GM12878 (cell line): ENCODE data around the gene GUCA2B. TPM values are rescaled to one million over a fixed set of nuclear protein-coding genes. Genes with fewer than 3 reads are reported as not detected.

Source experiments
- ATAC-seq: fragments of 200-7000 bp; cut with Tn5 transposase; 3 replicates; pipeline ENCODE4 v1.9.1; 2020; ENCODE audit warnings: mild to moderate bottlenecking, moderate library complexity
- BruUV-seq: library from RNA; stranded (reverse); fragments of 400-500 nt; replicated peaks from 2 replicates; lab custom pipeline; 2021; lab: Mats Ljungman, UMichigan
- CTCF ChIA-PET: fragments of 300-600 bp; sonication (Branson Sonifier 250); formaldehyde crosslinking; extraction: SDS; loops from one replicate; lab custom pipeline; 2021; ENCODE audit warnings: inconsistent platforms; lab: Yijun Ruan, JAX
- POLR2A ChIA-PET: fragments of 350-600 bp; formaldehyde crosslinking; extraction: SDS; loops from one replicate; lab custom pipeline; 2021; ENCODE audit warnings: inconsistent platforms; lab: Charles Lee
- RAD21 ChIA-PET: fragments of 300-600 bp; sonication (Branson Sonifier 250); formaldehyde crosslinking; loops from one replicate; lab custom pipeline; 2023; ENCODE audit warnings: antibody characterized with exemption; ENCODE audit not compliant: unreplicated experiment; lab: Charles Lee
- SMC1A ChIA-PET: fragments of 300-600 bp; sonication (Branson Sonifier 250); formaldehyde crosslinking; loops from one replicate; lab custom pipeline; 2023; ENCODE audit not compliant: unreplicated experiment, uncharacterized antibody; lab: Charles Lee
- DNase-seq: peaks from one replicate; pipeline ENCODE4 v3.0.0-alpha.2; 2011; ENCODE audit warnings: low read depth, low spot score
- FAIRE-seq: peaks from 3 replicates; lab custom pipeline; 2011; peaks lifted over from hg19 to GRCh38; lab: Jason Lieb, UNC
- H2AFZ ChIP-seq: 2 replicates; pipeline ENCODE4 v1.6.0; 2011; ENCODE audit warnings: low read depth, low read length, control low read depth; ENCODE audit not compliant: control insufficient read depth
- H3K27ac ChIP-seq: 2 replicates; pipeline ENCODE4 v1.5.1; 2011; ENCODE audit warnings: control low read depth; ENCODE audit not compliant: control insufficient read depth, insufficient read depth
- H3K27me3 ChIP-seq, 2 experiments: replicated peaks in 1 of 2; 2 replicates each; pipeline versions ENCODE4 v1.6.0 to v1.6.1; 2011; ENCODE audit warnings: low read length in 1 of 2; ENCODE audit not compliant: control insufficient read depth in 2 of 2, insufficient read depth in 2 of 2
- H3K36me3 ChIP-seq, 2 experiments: 2 replicates each; pipeline ENCODE4 v1.5.1; 2011; ENCODE audit warnings: low read length in 1 of 2; ENCODE audit not compliant: control insufficient read depth in 2 of 2, insufficient read depth in 2 of 2
- H3K4me1 ChIP-seq: 2 replicates; pipeline ENCODE4 v1.6.1; 2011; ENCODE audit warnings: mild to moderate bottlenecking, low read length, moderate library complexity, mixed read lengths; ENCODE audit not compliant: control insufficient read depth, insufficient read depth
- H3K4me2 ChIP-seq: 2 replicates; pipeline ENCODE4 v1.6.0; 2011; ENCODE audit warnings: control low read depth; ENCODE audit not compliant: control insufficient read depth, insufficient read depth
- H3K4me3 ChIP-seq: fragments of 200-600 bp; sonication (generic); 2 replicates; pipeline ENCODE4 v1.5.1; 2016
- H3K79me2 ChIP-seq: 2 replicates; pipeline ENCODE4 v1.6.0; 2011; ENCODE audit warnings: low read length; ENCODE audit not compliant: control insufficient read depth, insufficient read depth
- H3K9ac ChIP-seq: 2 replicates; pipeline ENCODE4 v1.8.0; 2011; ENCODE audit warnings: low read length, control low read depth, mixed read lengths; ENCODE audit not compliant: control insufficient read depth, insufficient read depth
- H3K9me3 ChIP-seq: replicated peaks from 3 replicates; pipeline ENCODE4 v1.5.1; 2011; ENCODE audit warnings: mild to moderate bottlenecking, low read length; ENCODE audit not compliant: control insufficient read depth, insufficient read depth
- H4K20me1 ChIP-seq: 2 replicates; pipeline ENCODE4 v1.6.0; 2011; ENCODE audit not compliant: control insufficient read depth, insufficient read depth
- BACH1 ChIP-seq: fragments of 450-650 bp; IDR thresholded peaks from 2 replicates; pipeline ENCODE4 v1.6.1; 2017; ENCODE audit warnings: mild to moderate bottlenecking, borderline replicate concordance
- BRCA1 ChIP-seq: IDR thresholded peaks from 2 replicates; pipeline ENCODE4 v1.6.1; 2011; ENCODE audit warnings: low read depth, low read length, improper control_type of control experiment
- HCFC1 ChIP-seq: fragments of 150-350 bp; IDR thresholded peaks from 2 replicates; pipeline ENCODE4 v1.6.1; 2014; ENCODE audit warnings: low read length
- IKZF1 ChIP-seq: fragments of 450-650 bp; conservative IDR thresholded peaks from 2 replicates; pipeline ENCODE4 v1.6.1; 2017; ENCODE audit warnings: antibody characterized with exemption, mild to moderate bottlenecking
- IRF4 ChIP-seq: IDR thresholded peaks from 2 replicates; pipeline ENCODE4 v1.6.1; 2011; ENCODE audit warnings: low read depth, low read length
- MLLT1 ChIP-seq: fragments of 450-650 bp; IDR thresholded peaks from 2 replicates; pipeline ENCODE4 v1.6.1; 2016; ENCODE audit warnings: mild to moderate bottlenecking
- NFYB ChIP-seq: IDR thresholded peaks from 2 replicates; pipeline ENCODE4 v1.6.1; 2011; ENCODE audit warnings: low read depth, mild to moderate bottlenecking, low read length, improper control_type of control experiment, moderate library complexity; ENCODE audit not compliant: insufficient read depth
- POLR2A ChIP-seq: IDR thresholded peaks from 2 replicates; pipeline ENCODE4 v1.6.1; 2011; ENCODE audit warnings: low read depth, mild to moderate bottlenecking, low read length
- RAD21 ChIP-seq: IDR thresholded peaks from 2 replicates; pipeline ENCODE4 v1.6.1; 2011; ENCODE audit warnings: mild to moderate bottlenecking, low read depth, low read length, moderate library complexity; ENCODE audit not compliant: insufficient read depth
- SMC3 ChIP-seq: IDR thresholded peaks from 2 replicates; pipeline ENCODE4 v1.6.1; 2011; ENCODE audit warnings: low read length, improper control_type of control experiment, borderline replicate concordance
- YY1 ChIP-seq: IDR thresholded peaks from 2 replicates; pipeline ENCODE4 v1.6.1; 2011; ENCODE audit warnings: low read depth, mild to moderate bottlenecking, low read length
- ZNF217 ChIP-seq: fragments of 450-650 bp; IDR thresholded peaks from 2 replicates; pipeline ENCODE4 v1.6.1; 2017; ENCODE audit warnings: antibody characterized with exemption, mild to moderate bottlenecking
- ZNF274 ChIP-seq: IDR thresholded peaks from one replicate; pipeline ENCODE4 v1.8.0; 2011; ENCODE audit not compliant: insufficient read length, insufficient read depth
- WGBS: methylation state at CpG from one replicate; pipeline ENCODE4 v1.1.6; 2016; ENCODE audit warnings: low lambda C conversion rate; ENCODE audit not compliant: insufficient replicate concordance, insufficient coverage; ENCODE audit errors: missing lambda C conversion rate; 5-methylcytosine and 5-hydroxymethylcytosine counted together
- in situ Hi-C: fragments of 300-500 bp; cut with MboI; formaldehyde crosslinking; loops from 9 replicates; pipeline ENCODE4 v1.14.3; 2018; ENCODE audit warnings: mixed read lengths
- intact Hi-C: fragments of 100-400 bp; cut with micrococcal nuclease; formaldehyde crosslinking; loops from one replicate; pipeline ENCODE4 v1.14.2; 2022; ENCODE audit not compliant: unreplicated experiment
- polyA plus RNA-seq, 11 experiments: library from polyadenylated mRNA; depleted of rRNA in 4 of 11; unstranded in 6 of 11; stranded (reverse) in 5 of 11; fragments of >200 nt; fragmentation: Nextera tagmentation in 4 of 11; fragmentation: Illumina TruSeq in 1 of 11; extraction: Ambion mirVana in 4 of 11; extraction: Trizol in 1 of 11; gene quantifications; 1 replicate in 1 of 11; 2 replicates in 10 of 11; pipeline versions ENCODE4 v1.2.1 to v1.2.3, GENCODE V29; 2011 to 2016; ENCODE audit warnings: inconsistent platforms in 2 of 11, missing spikeins in 2 of 11, low read depth in 1 of 11
- total RNA-seq, 4 experiments: library from RNA; depleted of rRNA in 3 of 4; stranded (reverse); fragments of >200 nt in 3 of 4; fragmentation: Illumina TruSeq in 1 of 4; extraction: Trizol in 1 of 4; gene quantifications; 2 replicates each; pipeline versions ENCODE4 v1.2.1 to v1.2.3, GENCODE V29; 2013 to 2021
- TF ChIP-seq, protein P1 (sequence below): IDR thresholded peaks from 2 replicates; pipeline ENCODE4 v1.6.1; 2011; ENCODE audit warnings: borderline replicate concordance, low read depth, mild to moderate bottlenecking, moderate library complexity, mixed read lengths, low read length; ENCODE audit not compliant: insufficient read depth; ENCODE audit errors: extremely low read length
- TF ChIP-seq, protein P2 (sequence below), 3 experiments: IDR thresholded peaks in 2 of 3; conservative IDR thresholded peaks in 1 of 3; 2 replicates each; pipeline ENCODE4 v1.5.1; 2011; ENCODE audit warnings: low read depth in 3 of 3, low read length in 3 of 3, mild to moderate bottlenecking in 3 of 3, control low read depth in 2 of 3, moderate library complexity in 2 of 3, inconsistent platforms in 1 of 3, mixed read lengths in 1 of 3; ENCODE audit not compliant: control insufficient read depth in 2 of 3, insufficient read depth in 1 of 3; ENCODE audit errors: extremely low read depth in 1 of 3

Gene GUCA2B
- total and polyA plus RNA-seq, 10 of the 15 experiments (the other 5 are each of a cell fraction or from before 2014, with no cell fraction given): not detected

DNA sequence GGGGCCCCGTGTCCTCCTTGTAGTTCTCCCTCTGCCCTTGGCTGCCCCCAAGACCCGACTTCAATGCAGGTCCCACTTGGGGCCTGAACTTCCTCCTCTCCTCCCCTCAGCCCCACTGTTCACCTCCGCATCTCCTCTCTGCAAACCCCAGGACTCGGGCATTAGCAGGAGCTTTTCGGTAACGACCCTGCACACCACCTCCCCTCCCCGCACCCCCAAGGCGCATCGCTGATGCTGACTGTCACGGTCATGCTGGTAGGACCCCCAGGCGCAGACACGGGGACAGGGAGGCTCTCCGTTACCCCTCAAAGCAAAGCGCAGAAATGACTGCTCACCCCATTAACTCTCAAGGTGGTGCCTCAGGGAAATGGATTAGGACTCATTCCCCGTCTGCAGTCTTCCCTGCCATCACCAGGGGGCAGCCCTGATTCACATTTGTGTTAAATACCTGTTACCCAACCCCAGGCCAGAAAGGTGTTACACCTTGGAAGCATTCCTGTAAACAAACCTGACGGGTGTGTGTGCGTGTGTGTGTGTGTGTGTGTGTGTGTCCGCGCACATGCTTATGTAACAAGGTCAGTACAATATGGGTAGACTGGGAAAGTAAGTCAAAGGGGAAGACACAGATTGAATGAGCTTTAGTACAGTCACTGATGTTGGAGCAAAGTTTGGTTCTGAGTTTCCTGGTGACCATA, 6.4 kb upstream of the GUCA2B start:
- no peak overlapping the region for H3K27ac ChIP-seq
- H3K9ac ChIP-seq: no peak overlapping the region
- H3K27me3 ChIP-seq: no peaks in the 10 kb centered on the region
- ChIA-PET CTCF (interaction anchor here (0.6 to 1.7 kb wide), 12 partner anchors 9 to 867 kb away, joined by 3 to 17 read pairs (median 3); no protein-coding TSS in a partner anchor), POLR2A (no interaction called here), RAD21 (interaction anchor here (0.6 to 1.7 kb wide), 2 partner anchors 27 to 628 kb away, joined by 3 to 8 read pairs; no protein-coding TSS in a partner anchor), SMC1A (interaction anchor here (0.6 to 1.4 kb wide), 6 partner anchors 11 to 335 kb away, joined by 3 to 9 read pairs (median 4); no protein-coding TSS in a partner anchor)
- intact Hi-C loops: loop anchor here (2.0 to 10.0 kb wide), 3 partner anchors 26 to 572 kb away; no protein-coding TSS in a partner anchor
- FAIRE-seq (peak; percentile 96), DNase-seq (no peak), ATAC-seq (peak; percentile 93)
- TF ChIP-seq BRCA1: no peak
- no peak for TF ChIP-seq MLLT1
- no peak for TF ChIP-seq HCFC1
- TF ChIP-seq RAD21: peak; percentile 89
- TF ChIP-seq POLR2A: no peak
- no peak for TF ChIP-seq IKZF1
- TF ChIP-seq BACH1: no peak
- TF ChIP-seq SMC3: peak; percentile 77
- TF ChIP-seq, protein P1, sequence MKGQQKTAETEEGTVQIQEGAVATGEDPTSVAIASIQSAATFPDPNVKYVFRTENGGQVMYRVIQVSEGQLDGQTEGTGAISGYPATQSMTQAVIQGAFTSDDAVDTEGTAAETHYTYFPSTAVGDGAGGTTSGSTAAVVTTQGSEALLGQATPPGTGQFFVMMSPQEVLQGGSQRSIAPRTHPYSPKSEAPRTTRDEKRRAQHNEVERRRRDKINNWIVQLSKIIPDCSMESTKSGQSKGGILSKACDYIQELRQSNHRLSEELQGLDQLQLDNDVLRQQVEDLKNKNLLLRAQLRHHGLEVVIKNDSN: no peak
- TF ChIP-seq ZNF274: no peak
- TF ChIP-seq, protein P2, sequence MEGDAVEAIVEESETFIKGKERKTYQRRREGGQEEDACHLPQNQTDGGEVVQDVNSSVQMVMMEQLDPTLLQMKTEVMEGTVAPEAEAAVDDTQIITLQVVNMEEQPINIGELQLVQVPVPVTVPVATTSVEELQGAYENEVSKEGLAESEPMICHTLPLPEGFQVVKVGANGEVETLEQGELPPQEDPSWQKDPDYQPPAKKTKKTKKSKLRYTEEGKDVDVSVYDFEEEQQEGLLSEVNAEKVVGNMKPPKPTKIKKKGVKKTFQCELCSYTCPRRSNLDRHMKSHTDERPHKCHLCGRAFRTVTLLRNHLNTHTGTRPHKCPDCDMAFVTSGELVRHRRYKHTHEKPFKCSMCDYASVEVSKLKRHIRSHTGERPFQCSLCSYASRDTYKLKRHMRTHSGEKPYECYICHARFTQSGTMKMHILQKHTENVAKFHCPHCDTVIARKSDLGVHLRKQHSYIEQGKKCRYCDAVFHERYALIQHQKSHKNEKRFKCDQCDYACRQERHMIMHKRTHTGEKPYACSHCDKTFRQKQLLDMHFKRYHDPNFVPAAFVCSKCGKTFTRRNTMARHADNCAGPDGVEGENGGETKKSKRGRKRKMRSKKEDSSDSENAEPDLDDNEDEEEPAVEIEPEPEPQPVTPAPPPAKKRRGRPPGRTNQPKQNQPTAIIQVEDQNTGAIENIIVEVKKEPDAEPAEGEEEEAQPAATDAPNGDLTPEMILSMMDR (IDR thresholded peaks at IDR 0.05 in 2 of 3, conservative IDR thresholded peaks at IDR 0.05 in 1 of 3; ENCODE audit: control insufficient read depth in 2 of 3, extremely low read depth in 1 of 3, insufficient read depth in 1 of 3, low read depth in 3 of 3, low read length in 3 of 3): peak; percentile 84 to 87 (median 85)
- no peak for TF ChIP-seq ZNF217
- TF ChIP-seq IRF4: 0 out of 2 replicates have a peak, but pooled peaks have one; percentile 10
- TF ChIP-seq YY1: peak; percentile 65
- TF ChIP-seq NFYB: no peak
- H3K36me3 ChIP-seq: no peaks in the 10 kb centered on the region
- WGBS: 12% methylated on average over 15 of the region's 19 CpGs
- H4K20me1 ChIP-seq: peaks cover 2% of the 10 kb centered on the region; the same call in 1 of the 2 replicates
- no peaks in the 10 kb centered on the region for H3K4me1 ChIP-seq
- in situ Hi-C loops: no loop called here
- H3K4me2 ChIP-seq: no peak overlapping the region
- H3K79me2 ChIP-seq: no peaks in the 10 kb centered on the region
- H3K9me3 ChIP-seq: no peaks in the 10 kb centered on the region
- BruUV-seq: no TSS peak
- H2AFZ ChIP-seq: no peak overlapping the region
- H3K4me3 ChIP-seq: no peak overlapping the region
